Measurements from ENCODE around the gene COPS7A.
"Not testable (repeated sequence)": the region's sequence is repeated elsewhere in the genome, so short reads cannot be mapped to it uniquely, and the experiment has no call there.

The COPS7A gene

GRCh38 chr12:6701078-6701768 is 22.6 kb upstream of the COPS7A start:
- no peak for DNase-seq

- no peak for DNase-seq
Observed at GRCh38 chr12:6703631-6704030, 20.2 kb upstream of the COPS7A start.

GRCh38 chr12:6708351-6708750 is 15.5 kb upstream of the COPS7A start:
- DNase-seq = not testable (repeated sequence)

DNA sequence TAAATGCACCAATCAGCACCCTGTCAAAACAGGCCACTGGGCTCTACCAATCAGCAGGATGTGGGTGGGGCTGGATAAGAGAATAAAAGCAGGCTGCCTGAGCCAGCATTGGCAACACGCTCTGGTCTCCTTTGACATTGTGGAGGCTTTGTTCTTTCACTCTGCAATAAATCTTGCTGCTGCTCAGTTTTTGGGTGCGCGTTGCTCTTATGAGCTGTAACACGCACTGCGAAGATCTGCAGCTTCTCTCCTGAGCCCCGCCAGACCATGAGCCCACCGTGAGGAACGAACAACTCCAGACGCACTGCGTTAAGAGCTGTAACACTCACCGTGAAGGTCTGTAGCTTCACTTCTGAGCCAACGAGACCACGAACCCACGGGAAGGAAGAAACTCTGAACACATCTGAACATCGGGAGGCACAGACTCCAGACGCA is 14.9 kb upstream of the COPS7A start:
- DNase-seq = peak; percentile 21

DNA sequence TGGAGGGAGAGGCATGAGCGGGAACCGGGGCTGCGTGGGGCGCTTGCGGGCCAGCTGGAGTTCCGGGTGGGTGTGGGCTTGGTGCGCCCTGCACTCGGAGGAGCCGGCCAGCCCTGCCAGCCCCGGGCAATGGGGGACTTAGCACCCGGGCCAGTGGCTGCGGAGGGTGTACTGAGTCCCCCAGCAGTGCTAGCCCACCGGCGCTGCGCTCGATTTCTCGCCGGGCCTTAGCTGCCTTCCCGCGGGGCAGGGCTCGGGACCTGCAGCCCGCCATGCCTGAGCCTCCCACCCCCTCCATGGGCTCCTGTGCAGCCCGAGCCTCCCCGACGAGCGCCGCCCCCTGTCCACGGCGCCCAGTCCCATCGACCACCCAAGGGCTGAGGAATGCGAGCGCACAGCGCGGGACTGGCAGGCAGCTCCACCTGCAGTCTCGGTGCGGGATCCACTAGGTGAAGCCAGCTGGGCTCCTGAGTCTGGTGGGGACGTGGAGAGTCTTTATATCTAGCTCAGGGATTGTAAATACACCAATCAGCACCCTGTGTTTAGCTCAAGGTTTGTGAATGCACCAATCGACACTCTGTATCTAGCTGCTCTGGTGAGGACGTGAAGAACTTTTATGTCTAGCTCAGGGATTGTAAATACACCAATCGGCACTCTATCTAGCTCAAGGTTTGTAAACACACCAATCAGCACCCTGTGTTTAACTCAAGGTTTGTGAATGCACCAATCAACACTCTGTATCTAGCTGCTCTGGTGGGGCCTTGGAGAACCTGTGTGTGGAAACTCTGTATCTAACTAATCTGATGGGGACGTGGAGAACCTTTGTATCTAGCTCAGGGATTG is 7.6 kb upstream of the COPS7A start:
- not testable (repeated sequence) for DNase-seq

- DNase-seq = no peak
Observed at GRCh38 chr12:6716874-6717437, 6.9 kb upstream of the COPS7A start.

DNA sequence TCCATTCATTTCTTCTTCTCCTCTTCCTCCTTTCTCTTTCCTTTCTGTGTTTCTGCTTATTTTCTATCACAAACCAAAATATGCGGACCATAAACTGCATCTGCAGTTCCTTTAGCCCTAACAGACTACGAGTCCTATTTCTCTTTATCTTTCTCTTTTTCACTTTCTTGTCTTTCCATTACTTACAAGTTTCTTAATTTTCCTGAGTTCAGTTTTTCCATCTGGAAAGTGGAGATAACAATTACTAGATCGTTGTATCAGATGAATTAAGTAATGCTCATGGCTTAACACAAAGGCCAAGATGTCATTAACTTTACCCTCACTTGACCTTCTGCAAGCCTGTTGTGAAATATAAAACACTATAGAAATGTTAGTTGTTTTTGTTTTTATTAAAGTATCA is 983 bp upstream of the COPS7A start:
- no peak for DNase-seq

- DNase-seq = no peak
Observed at GRCh38 chr12:6724409-6724797, 557 bp downstream of the COPS7A start.

- no peak for DNase-seq
Observed at GRCh38 chr12:6725350-6725749, 1.5 kb downstream of the COPS7A start.

DNA sequence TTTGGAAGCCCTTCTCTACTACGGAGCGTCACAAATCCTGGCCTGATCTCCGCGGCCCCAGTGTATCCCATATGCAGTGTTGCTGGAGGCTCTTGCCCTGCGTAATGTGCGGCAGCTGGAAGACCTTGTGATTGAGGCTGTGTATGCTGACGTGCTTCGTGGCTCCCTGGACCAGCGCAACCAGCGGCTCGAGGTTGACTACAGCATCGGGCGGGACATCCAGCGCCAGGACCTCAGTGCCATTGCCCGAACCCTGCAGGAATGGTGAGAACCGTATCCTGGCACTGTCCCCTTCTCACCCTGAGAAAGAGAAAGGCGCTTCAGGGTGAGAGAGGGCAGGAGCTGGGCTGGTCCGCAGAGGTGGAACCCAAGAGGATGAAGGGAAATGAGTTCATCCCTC is 5.3 kb downstream of the COPS7A start:
- DNase-seq = no peak

GRCh38 chr12:6730169-6730568 is 6.3 kb downstream of the COPS7A start:
- DNase-seq = no peak

DNA sequence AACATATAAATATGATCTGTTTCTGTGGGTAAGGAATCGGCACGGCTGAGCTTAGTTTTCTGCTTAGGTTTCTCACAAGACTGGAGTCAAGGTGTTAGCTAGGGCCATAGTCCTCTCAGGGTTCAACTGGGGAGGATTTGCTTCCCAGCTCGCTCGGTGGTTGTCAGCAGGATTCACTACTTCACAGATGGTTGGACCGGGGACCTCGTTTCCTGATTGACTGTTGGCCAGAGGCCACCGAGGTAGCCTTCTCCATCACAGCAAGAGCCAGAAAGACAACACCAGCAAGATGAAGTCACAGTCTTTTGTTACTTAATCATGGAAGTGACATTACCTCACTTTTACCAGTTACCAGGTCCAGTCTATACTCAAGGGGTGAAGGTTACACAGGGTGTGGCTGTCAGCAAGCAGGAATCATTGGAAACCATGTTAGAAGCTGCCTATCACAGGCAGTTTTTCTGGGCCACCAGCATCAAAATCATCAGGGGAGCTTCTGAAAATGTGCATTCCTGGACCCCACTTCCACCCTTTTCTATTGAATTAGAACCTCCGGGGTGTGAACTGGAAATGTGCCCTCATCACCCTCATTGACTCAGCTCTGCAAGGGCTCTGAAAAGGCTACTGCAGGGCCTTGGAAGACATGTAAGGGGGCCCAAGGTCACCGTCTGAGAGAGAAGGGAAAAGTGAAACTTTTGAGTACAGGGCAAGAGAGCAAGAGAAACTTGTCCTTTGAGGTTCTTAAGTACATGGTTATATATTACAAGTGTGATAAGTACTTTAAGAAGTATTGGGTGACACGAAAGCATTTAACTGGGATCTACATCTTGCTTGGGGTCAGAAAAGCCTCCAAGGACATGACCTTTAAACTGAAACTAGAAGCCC is 10.9 kb downstream of the COPS7A start:
- no peak for DNase-seq

DNA sequence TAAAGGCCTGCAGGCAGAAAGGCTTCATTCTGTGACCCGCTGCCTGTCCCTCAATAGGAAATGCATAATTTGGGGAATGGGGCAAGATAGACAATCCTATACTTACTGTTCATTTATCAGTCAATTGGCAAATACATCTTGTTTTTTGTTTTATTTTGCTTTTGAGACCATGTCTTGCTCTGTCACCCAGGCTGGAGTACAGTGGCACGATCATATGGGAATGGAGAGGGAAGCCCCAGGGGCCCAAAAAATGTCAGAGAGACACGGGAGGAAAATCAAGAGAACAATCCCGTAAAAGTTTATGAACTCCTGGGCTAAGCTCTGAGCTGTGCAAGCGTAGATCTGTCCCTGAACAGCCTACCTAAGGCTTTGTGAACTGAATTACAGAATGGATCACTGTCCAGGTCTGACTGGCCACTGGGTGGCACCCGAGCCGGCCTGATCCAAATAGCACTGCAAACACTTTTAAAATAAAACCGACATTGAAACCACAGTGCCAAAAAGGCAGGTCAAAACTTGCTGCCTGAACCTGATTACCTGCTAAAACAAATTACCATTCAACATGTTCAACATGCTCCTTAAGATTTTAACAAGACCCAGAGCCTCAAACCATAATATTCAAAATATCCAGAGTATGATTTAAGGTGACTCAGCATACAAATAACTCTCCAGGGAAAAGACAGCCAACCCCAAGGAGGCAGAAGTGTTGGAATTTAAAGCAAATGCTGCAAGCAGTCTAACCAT is 11.8 kb downstream of the COPS7A start:
- peak; percentile 64 for DNase-seq

DNA sequence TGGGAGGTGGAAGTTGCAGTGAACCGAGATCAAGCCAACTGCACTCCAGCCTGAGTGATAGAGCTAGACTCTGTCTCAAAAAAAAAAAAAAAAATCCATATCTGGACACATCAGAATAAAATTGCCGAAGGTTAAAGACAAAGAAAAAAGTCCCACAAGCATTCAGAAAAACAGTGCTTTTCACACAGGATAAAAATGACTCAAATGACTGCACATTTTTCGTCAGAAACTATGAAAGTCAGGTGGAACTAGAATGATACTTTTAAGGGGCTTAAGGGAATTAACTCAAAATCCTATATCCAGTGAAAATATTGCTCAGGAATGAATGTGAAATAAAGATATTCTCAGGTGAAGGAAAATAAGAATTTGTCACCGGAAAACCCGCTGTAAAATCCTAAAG is 12.9 kb downstream of the COPS7A start:
- DNase-seq = no peak

DNA sequence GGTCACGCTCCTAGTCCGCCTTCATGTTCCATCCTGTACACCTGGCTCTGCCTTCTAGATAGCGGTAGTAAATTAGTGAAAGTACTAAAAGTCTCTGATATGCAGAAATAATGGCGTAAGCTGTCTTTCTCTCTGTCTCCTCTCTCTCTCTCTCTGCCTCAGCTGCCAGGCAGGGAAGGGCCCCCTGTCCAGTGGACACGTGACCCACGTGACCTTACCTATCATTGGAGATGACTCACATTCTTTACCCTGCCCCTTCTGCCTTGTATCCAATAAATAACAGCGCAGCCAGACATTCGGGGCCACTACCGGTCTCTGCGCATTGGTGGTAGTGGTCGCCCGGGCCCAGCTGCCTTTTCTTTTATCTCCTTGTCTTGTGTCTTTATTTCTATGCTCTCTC is 18.2 kb downstream of the COPS7A start:
- not testable (repeated sequence) for DNase-seq

- DNase-seq = no peak
Observed at GRCh38 chr12:6742834-6743233, 19.0 kb downstream of the COPS7A start.

GRCh38 chr12:6743300-6743699 is 19.5 kb downstream of the COPS7A start:
- DNase-seq = not testable (repeated sequence)

GRCh38 chr12:6745741-6746525 is 22.1 kb downstream of the COPS7A start:
- peak; percentile 53 for DNase-seq

DNA sequence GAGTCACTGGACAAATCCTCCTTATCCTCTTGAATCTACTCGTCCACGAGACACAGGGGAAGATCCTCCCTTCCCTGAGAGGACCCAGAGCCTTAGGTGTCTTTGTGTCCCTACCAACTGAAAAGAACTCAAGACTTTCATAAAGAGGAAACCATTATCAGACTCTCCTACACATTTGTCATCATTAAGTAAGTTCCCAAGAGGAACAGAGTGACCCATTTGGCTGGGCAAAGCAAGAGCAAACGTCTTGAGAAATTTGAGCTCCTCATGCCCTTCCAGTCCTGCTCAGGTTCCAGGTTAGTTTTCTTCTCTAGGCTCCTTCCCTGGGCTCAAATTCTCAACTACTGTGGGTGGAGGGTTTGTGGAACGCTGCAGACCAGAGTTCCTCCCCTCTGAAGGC is 23.4 kb downstream of the COPS7A start:
- no peak for DNase-seq

GRCh38 chr12:6748761-6749160 is 24.9 kb downstream of the COPS7A start:
- no peak for DNase-seq

- DNase-seq = no peak
Observed at GRCh38 chr12:6750506-6750905, 26.7 kb downstream of the COPS7A start.
